GM21423 (cell line): ENCODE results near the gene DCC.

Source experiments
- ATAC-seq: cut with Tn5 transposase; IDR thresholded peaks from one replicate; pipeline ENCODE4 v1.9.1; 2021; ENCODE audit warnings: mild to moderate bottlenecking, moderate library complexity; ENCODE audit not compliant: unreplicated experiment

Gene DCC

DNA sequence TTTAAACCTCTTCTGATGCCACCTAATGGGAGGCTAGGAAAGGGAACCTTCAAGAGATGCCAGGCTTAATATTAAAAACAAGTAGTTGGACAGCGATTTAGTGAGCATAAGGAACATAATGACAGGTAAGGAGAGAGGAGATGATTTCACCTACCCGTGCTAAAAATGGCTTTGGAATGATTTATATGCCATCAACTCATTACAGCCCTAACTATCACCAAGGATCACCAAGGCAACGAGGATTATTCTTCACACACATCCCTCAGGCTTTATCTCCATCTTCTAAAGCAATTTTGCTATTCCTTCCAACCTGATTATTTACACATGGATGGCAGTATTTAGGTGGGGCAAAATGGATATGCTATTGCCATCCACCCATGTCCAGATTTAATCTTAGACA, 237.8 kb downstream of the DCC start:
- no peak for ATAC-seq

DNA sequence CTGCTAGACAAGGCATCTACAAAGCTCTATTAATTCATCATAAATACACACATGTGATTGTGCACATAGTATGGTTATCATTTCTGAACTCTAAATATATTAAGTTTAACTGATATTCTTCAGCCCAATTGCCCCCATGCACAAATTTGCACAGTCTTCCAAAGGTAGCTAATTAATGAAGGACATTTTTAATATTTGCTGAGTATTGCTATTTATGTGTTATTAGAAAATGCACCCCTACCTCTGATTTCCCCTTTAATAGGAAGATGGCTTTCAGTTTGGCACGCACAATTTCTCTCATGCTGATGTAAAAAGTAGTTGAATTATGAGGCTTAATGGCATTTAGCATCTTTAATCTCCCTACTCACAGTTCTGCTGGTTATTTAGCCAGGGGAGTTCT, 242.1 kb downstream of the DCC start:
- ATAC-seq: no peak

DNA sequence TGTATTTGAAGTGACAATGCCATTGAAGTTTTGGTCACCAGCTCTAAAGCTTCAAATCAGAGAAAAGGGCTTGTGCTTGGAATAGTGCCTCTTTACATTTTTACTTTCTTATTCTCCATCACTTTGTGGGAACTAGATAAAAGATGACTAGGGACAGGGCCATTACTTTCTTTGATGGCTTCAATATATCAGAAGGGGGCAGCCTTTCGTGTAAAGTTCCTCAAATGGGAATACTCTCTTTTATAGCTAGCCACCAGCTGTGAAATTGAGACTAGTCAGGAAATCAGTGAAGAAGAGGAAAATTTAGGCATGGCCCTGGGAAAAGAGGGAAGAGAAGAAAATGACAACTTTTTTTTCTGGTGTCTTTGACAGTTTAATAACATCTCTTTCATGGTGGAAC, 242.5 kb downstream of the DCC start:
- ATAC-seq: no peak

GRCh38 chr18:52588931-52589330, 248.9 kb downstream of the DCC start:
- ATAC-seq: no peak

GRCh38 chr18:52596748-52597435, 256.9 kb downstream of the DCC start:
- no peak for ATAC-seq

DNA sequence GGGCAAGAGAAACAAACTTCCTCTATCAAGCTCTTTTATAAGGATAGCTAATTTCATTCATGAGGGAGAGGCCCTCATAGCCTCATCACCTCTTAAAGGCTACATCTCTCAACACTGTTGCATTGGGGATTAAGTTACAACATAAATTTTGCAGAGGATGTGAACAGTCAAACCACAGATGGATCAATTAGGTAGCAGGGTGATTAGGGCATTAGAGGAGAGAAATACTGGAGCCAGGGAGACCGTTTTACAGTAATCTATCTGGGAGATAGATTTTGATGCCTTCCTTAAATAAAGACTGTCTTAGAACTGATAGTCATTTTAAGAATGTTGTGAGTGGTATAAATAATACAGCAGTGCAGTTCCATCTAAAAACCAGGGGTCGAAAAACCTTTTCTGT, 258.9 kb downstream of the DCC start:
- no peak for ATAC-seq

GRCh38 chr18:52602820-52603219, 262.8 kb downstream of the DCC start:
- no peak for ATAC-seq

GRCh38 chr18:52605345-52605744, 265.3 kb downstream of the DCC start:
- no peak for ATAC-seq

- ATAC-seq: no peak
These were observed 268.0 kb downstream of the DCC start for GRCh38 chr18:52607985-52608384.

GRCh38 chr18:52610451-52611115, 270.6 kb downstream of the DCC start:
- ATAC-seq: no peak

DNA sequence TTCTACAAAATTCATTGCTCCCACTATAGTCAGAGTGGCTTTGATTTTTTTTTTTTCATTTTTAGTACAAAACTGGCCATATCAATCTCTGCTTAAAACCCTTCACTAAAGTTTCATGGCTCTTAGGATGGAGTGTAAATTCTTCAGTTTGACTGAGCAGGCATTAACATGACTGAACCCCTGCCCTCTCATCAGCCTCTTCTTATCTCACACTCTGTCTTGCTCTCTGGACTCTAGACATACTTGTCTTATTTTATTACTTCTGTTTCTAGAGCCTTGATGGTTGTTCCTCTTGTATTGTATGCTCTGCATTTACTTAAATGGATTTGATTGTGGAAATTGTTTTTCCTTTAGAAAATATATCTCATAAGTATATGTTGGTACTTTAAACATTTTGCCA, 272.4 kb downstream of the DCC start:
- no peak for ATAC-seq

- no peak for ATAC-seq
These were observed 275.3 kb downstream of the DCC start for GRCh38 chr18:52615321-52615720.

GRCh38 chr18:52615943-52616342, 275.9 kb downstream of the DCC start:
- peak; percentile 67 for ATAC-seq

DNA sequence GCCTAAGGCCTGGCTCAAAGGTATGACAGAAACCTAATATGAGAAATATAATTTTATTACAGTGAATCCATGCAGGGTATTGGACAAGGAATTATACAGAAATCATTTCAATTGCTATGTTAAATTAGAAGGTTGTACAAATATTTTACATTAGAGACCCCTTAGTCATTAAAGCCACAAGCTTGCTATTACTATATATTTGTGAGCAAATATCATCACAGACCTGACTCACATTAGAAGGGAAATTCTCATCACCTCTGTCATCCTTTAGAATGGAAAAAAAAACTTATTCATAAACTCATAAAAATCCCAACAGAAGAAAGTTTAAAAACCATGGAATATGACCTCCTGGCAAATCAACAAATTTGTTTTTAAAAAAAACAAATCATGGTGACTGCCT, 277.9 kb downstream of the DCC start:
- ATAC-seq: no peak

DNA sequence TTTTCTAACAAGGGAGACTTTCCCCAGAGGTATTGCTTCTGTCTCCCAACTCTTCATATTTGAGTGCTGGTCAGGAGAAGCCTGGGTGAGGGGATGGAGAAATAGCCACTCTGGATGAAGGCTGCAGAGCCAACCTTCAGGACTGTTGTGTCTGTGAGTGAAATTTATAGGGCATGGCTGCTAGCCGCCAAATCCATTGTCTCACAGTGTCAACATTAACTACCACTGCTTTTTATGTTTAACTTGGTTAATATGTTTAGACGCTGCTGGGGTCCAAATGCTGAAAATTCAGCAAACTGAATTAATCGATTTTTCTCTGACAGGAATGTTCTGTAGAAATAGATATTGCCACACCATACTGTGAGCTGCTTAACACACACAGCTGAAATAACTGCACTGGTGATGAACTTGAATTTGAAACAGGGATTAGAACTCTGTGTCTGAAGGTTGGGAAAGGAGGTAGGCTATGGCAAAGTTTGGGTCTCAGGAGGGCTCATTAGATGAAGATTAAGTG, 281.0 kb downstream of the DCC start:
- ATAC-seq: no peak

- ATAC-seq: no peak
These were observed 284.7 kb downstream of the DCC start for GRCh38 chr18:52624702-52625101.

DNA sequence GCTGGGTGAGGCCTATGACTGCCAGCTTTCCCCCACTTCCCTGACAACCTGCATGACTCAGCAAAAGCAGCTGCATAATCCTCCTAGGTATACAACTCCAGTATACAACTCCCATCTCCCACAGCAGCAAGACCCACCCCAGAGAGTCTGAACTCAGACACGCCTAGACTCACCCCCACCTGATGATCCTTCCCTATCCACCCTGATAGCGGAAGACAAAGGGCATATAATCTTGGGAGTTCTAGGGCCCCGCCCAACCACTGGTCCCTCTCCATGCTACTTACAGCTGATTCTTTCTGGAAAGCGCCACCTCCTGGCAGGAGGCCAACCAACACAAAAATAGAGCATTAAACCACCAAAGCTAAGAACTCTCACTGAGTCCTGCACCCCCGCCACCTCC, 296.5 kb downstream of the DCC start:
- ATAC-seq: no peak

- no peak for ATAC-seq
These were observed 308.2 kb downstream of the DCC start for GRCh38 chr18:52648201-52648600.

- ATAC-seq: no peak
These were observed 312.4 kb downstream of the DCC start for GRCh38 chr18:52652391-52652790.

- no peak for ATAC-seq
These were observed 317.2 kb downstream of the DCC start for GRCh38 chr18:52657043-52657805.

DNA sequence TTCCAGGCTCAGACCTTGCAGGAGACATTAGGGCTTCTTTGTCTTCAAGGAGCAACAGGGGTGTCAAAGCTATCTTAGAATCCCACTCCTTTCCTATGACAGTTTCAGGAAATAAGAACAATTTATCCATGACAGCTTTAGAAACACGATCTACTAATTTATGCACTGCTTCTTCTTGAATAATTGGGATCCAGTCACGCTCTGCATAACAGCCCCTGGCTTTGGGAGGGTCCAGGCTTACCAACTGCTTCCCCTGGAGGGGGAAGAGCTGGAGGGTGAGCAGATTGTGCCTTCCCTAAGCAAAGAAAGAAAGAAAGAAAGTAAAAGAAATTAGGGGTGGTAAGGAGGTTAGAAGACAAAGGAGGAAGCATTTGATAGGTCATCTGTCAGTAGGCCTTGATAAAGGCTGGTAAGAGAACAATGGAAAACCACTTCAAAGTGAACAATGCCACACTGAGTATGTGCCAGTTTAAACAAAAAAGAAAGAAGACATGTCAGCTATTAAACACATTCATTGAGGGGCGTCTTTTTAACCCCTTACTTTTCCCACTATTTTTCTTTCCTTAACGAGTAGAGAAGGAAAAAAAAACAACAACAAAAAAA, 327.6 kb downstream of the DCC start:
- ATAC-seq: no peak
